Measurements from ENCODE around the gene KCNMB2.

- TF ChIP-seq, protein P1, sequence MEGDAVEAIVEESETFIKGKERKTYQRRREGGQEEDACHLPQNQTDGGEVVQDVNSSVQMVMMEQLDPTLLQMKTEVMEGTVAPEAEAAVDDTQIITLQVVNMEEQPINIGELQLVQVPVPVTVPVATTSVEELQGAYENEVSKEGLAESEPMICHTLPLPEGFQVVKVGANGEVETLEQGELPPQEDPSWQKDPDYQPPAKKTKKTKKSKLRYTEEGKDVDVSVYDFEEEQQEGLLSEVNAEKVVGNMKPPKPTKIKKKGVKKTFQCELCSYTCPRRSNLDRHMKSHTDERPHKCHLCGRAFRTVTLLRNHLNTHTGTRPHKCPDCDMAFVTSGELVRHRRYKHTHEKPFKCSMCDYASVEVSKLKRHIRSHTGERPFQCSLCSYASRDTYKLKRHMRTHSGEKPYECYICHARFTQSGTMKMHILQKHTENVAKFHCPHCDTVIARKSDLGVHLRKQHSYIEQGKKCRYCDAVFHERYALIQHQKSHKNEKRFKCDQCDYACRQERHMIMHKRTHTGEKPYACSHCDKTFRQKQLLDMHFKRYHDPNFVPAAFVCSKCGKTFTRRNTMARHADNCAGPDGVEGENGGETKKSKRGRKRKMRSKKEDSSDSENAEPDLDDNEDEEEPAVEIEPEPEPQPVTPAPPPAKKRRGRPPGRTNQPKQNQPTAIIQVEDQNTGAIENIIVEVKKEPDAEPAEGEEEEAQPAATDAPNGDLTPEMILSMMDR (IDR thresholded peaks at IDR 0.05) = no peak
- TF ChIP-seq POLR2A (IDR thresholded peaks at IDR 0.05) = no peak
Observed at GRCh38 chr3:178736300-178736699, 200.1 kb downstream of the KCNMB2 start.
